Gastrocnemius medialis (tissue), 4 donors: ENCODE results near the gene PRR36.

Source experiments
- CTCF ChIP-seq, 5 experiments: fragments of 450-650 bp in 3 of 5; fragments of 200-600 bp in 2 of 5; sonication (generic) in 2 of 5; IDR thresholded peaks in 4 of 5; conservative IDR thresholded peaks in 1 of 5; 1 replicate in 4 of 5; 2 replicates in 1 of 5; pipeline ENCODE4 v1.5.1; 2016 to 2019; ENCODE audit warnings: antibody characterized with exemption in 5 of 5, mild to moderate bottlenecking in 3 of 5, moderate library complexity in 3 of 5
- POLR2A ChIP-seq, 2 donors: fragments of 450-650 bp; IDR thresholded peaks; one replicate each; pipeline ENCODE4 v1.6.1; 2017; ENCODE audit warnings: antibody characterized with exemption in 2 of 2, mild to moderate bottlenecking in 2 of 2, moderate library complexity in 2 of 2

- TF ChIP-seq POLR2A (IDR thresholded peaks at IDR 0.05) (no peak), CTCF (IDR thresholded peaks at IDR 0.05 in 4 of 5, conservative IDR thresholded peaks at IDR 0.05 in 1 of 5) (no peak)
Observed at GRCh38 chr19:7904074-7905020, 30.2 kb upstream of the PRR36 start.
